Measurements from ENCODE around the gene REEP2.

- TF ChIP-seq CTCF (IDR thresholded peaks at IDR 0.05) (no peak), MAZ (IDR thresholded peaks at IDR 0.05; ENCODE audit: borderline replicate concordance, low read depth, low read length) (no peak), JUNB (IDR thresholded peaks at IDR 0.05) (no peak), USF2 (IDR thresholded peaks at IDR 0.05) (no peak), POLR2A (IDR thresholded peaks at IDR 0.05; ENCODE audit: low read length) (no peak), RFX5 (IDR thresholded peaks at IDR 0.05) (no peak), BHLHE40 (IDR thresholded peaks at IDR 0.05; ENCODE audit: low read depth, low read length) (no peak)
These were observed 14.7 kb downstream of the REEP2 start for GRCh38 chr5:138453590-138453989.
